HEK293 (cell line): ENCODE measurements around the gene PIK3R3.
A peak's percentile ranks its signal among the peaks of the same experiment; 100 is the strongest.

Experiments
- EGR2 ChIP-seq: fragments of 450-650 bp; formaldehyde crosslinking; IDR thresholded peaks from 2 replicates; pipeline ENCODE4 v1.5.1; 2016; ENCODE audit warnings: low read depth, missing biosample characterization, missing genetic modification characterization
- MEIS1 ChIP-seq: sonication (generic); formaldehyde crosslinking; IDR thresholded peaks from 2 replicates; pipeline ENCODE4 v1.8.1; 2022; ENCODE audit warnings: missing genetic modification reagents, mild to moderate bottlenecking, borderline replicate concordance
- MYNN ChIP-seq: fragments of 450-650 bp; formaldehyde crosslinking; IDR thresholded peaks from 2 replicates; pipeline ENCODE4 v1.5.1; 2016; ENCODE audit warnings: missing biosample characterization, missing genetic modification characterization, borderline replicate concordance
- ZFP3 ChIP-seq: fragments of 450-650 bp; formaldehyde crosslinking; IDR thresholded peaks from 2 replicates; pipeline ENCODE4 v1.5.1; 2016; ENCODE audit warnings: low read depth, missing biosample characterization, missing genetic modification characterization
- ZNF112 ChIP-seq: fragments of 450-650 bp; formaldehyde crosslinking; IDR thresholded peaks from 2 replicates; pipeline ENCODE4 v1.5.0; 2017; ENCODE audit warnings: missing biosample characterization, missing genetic modification characterization
- ZNF114 ChIP-seq: fragments of 450-650 bp; formaldehyde crosslinking; IDR thresholded peaks from 2 replicates; pipeline ENCODE4 v1.5.0; 2017; ENCODE audit warnings: missing biosample characterization, missing genetic modification characterization
- ZNF155 ChIP-seq: fragments of 450-650 bp; formaldehyde crosslinking; IDR thresholded peaks from 2 replicates; pipeline ENCODE4 v1.5.1; 2016; ENCODE audit warnings: missing biosample characterization, missing genetic modification characterization
- ZNF169 ChIP-seq: fragments of 450-650 bp; formaldehyde crosslinking; IDR thresholded peaks from 2 replicates; pipeline ENCODE4 v1.5.1; 2016; ENCODE audit warnings: missing biosample characterization, missing genetic modification characterization
- ZNF211 ChIP-seq: fragments of 450-650 bp; formaldehyde crosslinking; IDR thresholded peaks from 2 replicates; pipeline ENCODE4 v1.5.1; 2016; ENCODE audit warnings: low read depth, missing biosample characterization, missing genetic modification characterization
- ZNF24 ChIP-seq: fragments of 450-650 bp; formaldehyde crosslinking; IDR thresholded peaks from 2 replicates; pipeline ENCODE4 v1.5.1; 2016; ENCODE audit warnings: missing biosample characterization, missing genetic modification characterization
- ZNF311 ChIP-seq: fragments of 450-650 bp; formaldehyde crosslinking; IDR thresholded peaks from 2 replicates; pipeline ENCODE4 v1.5.1; 2017; ENCODE audit warnings: missing biosample characterization, missing genetic modification characterization, borderline replicate concordance
- ZNF501 ChIP-seq: fragments of 450-650 bp; formaldehyde crosslinking; IDR thresholded peaks from 2 replicates; pipeline ENCODE4 v1.5.1; 2016; ENCODE audit warnings: missing biosample characterization, missing genetic modification characterization
- ZNF521 ChIP-seq: fragments of 450-650 bp; formaldehyde crosslinking; IDR thresholded peaks from 2 replicates; pipeline ENCODE4 v1.5.1; 2017; ENCODE audit warnings: missing biosample characterization, mild to moderate bottlenecking, missing genetic modification characterization
- ZNF558 ChIP-seq: fragments of 450-650 bp; formaldehyde crosslinking; IDR thresholded peaks from 2 replicates; pipeline ENCODE4 v1.5.1; 2016; ENCODE audit warnings: missing biosample characterization, missing genetic modification characterization
- ZNF571 ChIP-seq: fragments of 450-650 bp; formaldehyde crosslinking; IDR thresholded peaks from 2 replicates; pipeline ENCODE4 v1.5.0; 2017; ENCODE audit warnings: missing biosample characterization, missing genetic modification characterization
- ZNF76 ChIP-seq: fragments of 450-650 bp; formaldehyde crosslinking; IDR thresholded peaks from 2 replicates; pipeline ENCODE4; 2016; ENCODE audit warnings: low read depth, missing biosample characterization, missing genetic modification characterization, borderline replicate concordance
- ZNF785 ChIP-seq: fragments of 450-650 bp; formaldehyde crosslinking; IDR thresholded peaks from 2 replicates; pipeline ENCODE4 v1.5.1; 2016; ENCODE audit warnings: missing biosample characterization, missing genetic modification characterization
- ZNF843 ChIP-seq: fragments of 450-650 bp; formaldehyde crosslinking; IDR thresholded peaks from 2 replicates; pipeline ENCODE4 v1.5.1; 2016; ENCODE audit warnings: missing biosample characterization, missing genetic modification characterization
- ZSCAN23 ChIP-seq: fragments of 450-650 bp; formaldehyde crosslinking; IDR thresholded peaks from 2 replicates; pipeline ENCODE4 v1.5.1; 2016; ENCODE audit warnings: missing biosample characterization, missing genetic modification characterization
- ZSCAN30 ChIP-seq: fragments of 450-650 bp; IDR thresholded peaks from 2 replicates; pipeline ENCODE4 v1.5.1; 2018; ENCODE audit warnings: missing biosample characterization, mild to moderate bottlenecking, missing genetic modification characterization, moderate library complexity
- TF ChIP-seq, protein P1 (sequence below): fragments of 450-650 bp; formaldehyde crosslinking; IDR thresholded peaks from 2 replicates; pipeline ENCODE4 v1.5.1; 2016; ENCODE audit warnings: missing biosample characterization, missing genetic modification characterization
- TF ChIP-seq, protein P2 (sequence below): fragments of 450-650 bp; formaldehyde crosslinking; IDR thresholded peaks from 2 replicates; pipeline ENCODE4 v1.5.1; 2016; ENCODE audit warnings: missing biosample characterization, missing genetic modification characterization, low read depth
- TF ChIP-seq, protein P3 (sequence below): fragments of 450-650 bp; formaldehyde crosslinking; IDR thresholded peaks from 2 replicates; pipeline ENCODE4 v1.5.1; 2016; ENCODE audit warnings: missing biosample characterization, missing genetic modification characterization
- TF ChIP-seq, protein P4 (sequence below): fragments of 450-650 bp; formaldehyde crosslinking; IDR thresholded peaks from 2 replicates; pipeline ENCODE4 v1.5.1; 2016; ENCODE audit warnings: missing biosample characterization, missing genetic modification characterization, borderline replicate concordance
- TF ChIP-seq, protein P5 (sequence below): fragments of 450-650 bp; IDR thresholded peaks from 2 replicates; pipeline ENCODE4 v1.5.1; 2018; ENCODE audit warnings: missing biosample characterization, mild to moderate bottlenecking, missing genetic modification characterization
- TF ChIP-seq, protein P6 (sequence below): fragments of 450-650 bp; IDR thresholded peaks from 2 replicates; pipeline ENCODE4 v1.5.1; 2018; ENCODE audit warnings: missing biosample characterization, missing genetic modification characterization

The PIK3R3 gene

DNA sequence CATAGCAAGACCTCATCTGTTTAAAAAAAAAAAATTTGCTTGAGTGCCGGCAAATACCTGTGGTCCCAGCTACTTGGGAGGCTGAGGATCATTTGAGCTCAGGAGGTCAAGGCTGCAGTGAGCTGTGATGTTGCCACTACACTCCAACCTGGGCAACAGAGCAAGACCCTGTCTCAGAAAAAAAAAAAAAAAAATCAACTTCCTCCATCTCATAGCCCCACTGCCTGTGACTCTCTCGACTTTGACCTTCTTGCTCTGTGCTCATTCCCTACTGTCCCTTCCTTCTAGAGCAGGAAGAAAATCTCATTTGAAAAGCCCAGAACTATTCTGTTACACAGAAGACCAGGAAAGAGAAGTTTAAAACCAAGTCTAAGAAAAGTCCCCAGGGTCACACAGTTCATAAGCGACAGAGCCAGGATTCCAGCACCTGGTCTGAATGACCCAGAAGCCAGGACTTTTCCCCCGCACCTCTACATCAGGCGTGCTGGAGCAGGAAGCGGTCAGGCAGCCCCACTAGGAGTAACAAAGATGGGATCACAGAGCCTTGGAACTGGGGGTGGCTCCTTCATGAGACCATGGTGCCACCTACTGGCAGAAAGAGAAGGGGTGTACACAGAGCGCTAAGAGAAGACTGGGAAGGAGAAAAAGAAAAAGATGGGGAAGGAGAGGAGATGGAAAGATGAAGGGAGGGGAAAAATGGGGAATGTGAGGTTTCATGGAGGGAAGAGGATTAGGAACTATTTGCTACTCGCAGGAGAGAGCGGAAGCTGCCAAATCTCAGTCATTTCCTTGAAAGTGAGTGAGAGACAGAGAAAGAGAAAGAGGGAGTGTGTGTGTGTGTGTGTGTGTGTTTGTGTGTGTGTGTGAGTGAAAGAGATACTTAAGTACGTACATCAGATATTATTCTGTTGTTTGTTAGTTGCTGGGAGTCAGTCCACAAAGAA lies 47.0 kb upstream of the PIK3R3 start (continued):
- TF ChIP-seq, protein P1, sequence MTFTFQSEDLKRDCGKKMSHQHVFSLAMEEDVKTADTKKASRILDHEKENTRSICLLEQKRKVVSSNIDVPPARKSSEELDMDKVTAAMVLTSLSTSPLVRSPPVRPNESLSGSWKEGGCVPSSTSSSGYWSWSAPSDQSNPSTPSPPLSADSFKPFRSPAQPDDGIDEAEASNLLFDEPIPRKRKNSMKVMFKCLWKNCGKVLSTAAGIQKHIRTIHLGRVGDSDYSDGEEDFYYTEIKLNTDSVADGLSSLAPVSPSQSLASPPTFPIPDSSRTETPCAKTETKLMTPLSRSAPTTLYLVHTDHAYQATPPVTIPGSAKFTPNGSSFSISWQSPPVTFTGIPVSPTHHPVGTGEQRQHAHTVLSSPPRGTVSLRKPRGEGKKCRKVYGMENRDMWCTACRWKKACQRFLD (tag by site-specific recombination), result no peak
- TF ChIP-seq ZNF155 (tag by site-specific recombination) (no peak), MYNN (tag by site-specific recombination) (no peak), ZNF112 (no peak), MEIS1 (CRISPR knock-in tag) (no peak), ZNF785 (tag by site-specific recombination) (no peak), ZNF169 (tag by site-specific recombination) (no peak), ZNF311 (tag by site-specific recombination) (no peak), ZNF571 (tag by site-specific recombination) (no peak), ZNF211 (tag by site-specific recombination) (no peak), ZNF558 (no peak), ZNF76 (tag by site-specific recombination) (no peak), ZSCAN23 (tag by site-specific recombination) (no peak), ZNF114 (tag by site-specific recombination) (no peak), ZSCAN30 (tag by site-specific recombination) (peak; percentile 70; the same call in 1 of the 2 replicates), ZNF501 (peak; percentile 78; the same call in 1 of the 2 replicates), ZNF24 (tag by site-specific recombination) (0 out of 2 replicates have a peak, but pooled peaks have one; percentile 32), EGR2 (tag by site-specific recombination) (no peak), ZNF843 (no peak), ZFP3 (tag by site-specific recombination) (no peak), ZNF521 (tag by site-specific recombination) (no peak)
- TF ChIP-seq, protein P2, sequence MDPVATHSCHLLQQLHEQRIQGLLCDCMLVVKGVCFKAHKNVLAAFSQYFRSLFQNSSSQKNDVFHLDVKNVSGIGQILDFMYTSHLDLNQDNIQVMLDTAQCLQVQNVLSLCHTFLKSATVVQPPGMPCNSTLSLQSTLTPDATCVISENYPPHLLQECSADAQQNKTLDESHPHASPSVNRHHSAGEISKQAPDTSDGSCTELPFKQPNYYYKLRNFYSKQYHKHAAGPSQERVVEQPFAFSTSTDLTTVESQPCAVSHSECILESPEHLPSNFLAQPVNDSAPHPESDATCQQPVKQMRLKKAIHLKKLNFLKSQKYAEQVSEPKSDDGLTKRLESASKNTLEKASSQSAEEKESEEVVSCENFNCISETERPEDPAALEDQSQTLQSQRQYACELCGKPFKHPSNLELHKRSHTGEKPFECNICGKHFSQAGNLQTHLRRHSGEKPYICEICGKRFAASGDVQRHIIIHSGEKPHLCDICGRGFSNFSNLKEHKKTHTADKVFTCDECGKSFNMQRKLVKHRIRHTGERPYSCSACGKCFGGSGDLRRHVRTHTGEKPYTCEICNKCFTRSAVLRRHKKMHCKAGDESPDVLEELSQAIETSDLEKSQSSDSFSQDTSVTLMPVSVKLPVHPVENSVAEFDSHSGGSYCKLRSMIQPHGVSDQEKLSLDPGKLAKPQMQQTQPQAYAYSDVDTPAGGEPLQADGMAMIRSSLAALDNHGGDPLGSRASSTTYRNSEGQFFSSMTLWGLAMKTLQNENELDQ (tag by site-specific recombination), result no peak
- TF ChIP-seq, protein P3, sequence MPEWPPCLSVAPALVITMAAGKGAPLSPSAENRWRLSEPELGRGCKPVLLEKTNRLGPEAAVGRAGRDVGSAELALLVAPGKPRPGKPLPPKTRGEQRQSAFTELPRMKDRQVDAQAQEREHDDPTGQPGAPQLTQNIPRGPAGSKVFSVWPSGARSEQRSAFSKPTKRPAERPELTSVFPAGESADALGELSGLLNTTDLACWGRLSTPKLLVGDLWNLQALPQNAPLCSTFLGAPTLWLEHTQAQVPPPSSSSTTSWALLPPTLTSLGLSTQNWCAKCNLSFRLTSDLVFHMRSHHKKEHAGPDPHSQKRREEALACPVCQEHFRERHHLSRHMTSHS (tag by site-specific recombination), result no peak
- TF ChIP-seq, protein P4, sequence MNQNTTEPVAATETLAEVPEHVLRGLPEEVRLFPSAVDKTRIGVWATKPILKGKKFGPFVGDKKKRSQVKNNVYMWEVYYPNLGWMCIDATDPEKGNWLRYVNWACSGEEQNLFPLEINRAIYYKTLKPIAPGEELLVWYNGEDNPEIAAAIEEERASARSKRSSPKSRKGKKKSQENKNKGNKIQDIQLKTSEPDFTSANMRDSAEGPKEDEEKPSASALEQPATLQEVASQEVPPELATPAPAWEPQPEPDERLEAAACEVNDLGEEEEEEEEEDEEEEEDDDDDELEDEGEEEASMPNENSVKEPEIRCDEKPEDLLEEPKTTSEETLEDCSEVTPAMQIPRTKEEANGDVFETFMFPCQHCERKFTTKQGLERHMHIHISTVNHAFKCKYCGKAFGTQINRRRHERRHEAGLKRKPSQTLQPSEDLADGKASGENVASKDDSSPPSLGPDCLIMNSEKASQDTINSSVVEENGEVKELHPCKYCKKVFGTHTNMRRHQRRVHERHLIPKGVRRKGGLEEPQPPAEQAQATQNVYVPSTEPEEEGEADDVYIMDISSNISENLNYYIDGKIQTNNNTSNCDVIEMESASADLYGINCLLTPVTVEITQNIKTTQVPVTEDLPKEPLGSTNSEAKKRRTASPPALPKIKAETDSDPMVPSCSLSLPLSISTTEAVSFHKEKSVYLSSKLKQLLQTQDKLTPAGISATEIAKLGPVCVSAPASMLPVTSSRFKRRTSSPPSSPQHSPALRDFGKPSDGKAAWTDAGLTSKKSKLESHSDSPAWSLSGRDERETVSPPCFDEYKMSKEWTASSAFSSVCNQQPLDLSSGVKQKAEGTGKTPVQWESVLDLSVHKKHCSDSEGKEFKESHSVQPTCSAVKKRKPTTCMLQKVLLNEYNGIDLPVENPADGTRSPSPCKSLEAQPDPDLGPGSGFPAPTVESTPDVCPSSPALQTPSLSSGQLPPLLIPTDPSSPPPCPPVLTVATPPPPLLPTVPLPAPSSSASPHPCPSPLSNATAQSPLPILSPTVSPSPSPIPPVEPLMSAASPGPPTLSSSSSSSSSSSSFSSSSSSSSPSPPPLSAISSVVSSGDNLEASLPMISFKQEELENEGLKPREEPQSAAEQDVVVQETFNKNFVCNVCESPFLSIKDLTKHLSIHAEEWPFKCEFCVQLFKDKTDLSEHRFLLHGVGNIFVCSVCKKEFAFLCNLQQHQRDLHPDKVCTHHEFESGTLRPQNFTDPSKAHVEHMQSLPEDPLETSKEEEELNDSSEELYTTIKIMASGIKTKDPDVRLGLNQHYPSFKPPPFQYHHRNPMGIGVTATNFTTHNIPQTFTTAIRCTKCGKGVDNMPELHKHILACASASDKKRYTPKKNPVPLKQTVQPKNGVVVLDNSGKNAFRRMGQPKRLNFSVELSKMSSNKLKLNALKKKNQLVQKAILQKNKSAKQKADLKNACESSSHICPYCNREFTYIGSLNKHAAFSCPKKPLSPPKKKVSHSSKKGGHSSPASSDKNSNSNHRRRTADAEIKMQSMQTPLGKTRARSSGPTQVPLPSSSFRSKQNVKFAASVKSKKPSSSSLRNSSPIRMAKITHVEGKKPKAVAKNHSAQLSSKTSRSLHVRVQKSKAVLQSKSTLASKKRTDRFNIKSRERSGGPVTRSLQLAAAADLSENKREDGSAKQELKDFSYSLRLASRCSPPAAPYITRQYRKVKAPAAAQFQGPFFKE (tag by site-specific recombination), result no peak
- TF ChIP-seq, protein P5, sequence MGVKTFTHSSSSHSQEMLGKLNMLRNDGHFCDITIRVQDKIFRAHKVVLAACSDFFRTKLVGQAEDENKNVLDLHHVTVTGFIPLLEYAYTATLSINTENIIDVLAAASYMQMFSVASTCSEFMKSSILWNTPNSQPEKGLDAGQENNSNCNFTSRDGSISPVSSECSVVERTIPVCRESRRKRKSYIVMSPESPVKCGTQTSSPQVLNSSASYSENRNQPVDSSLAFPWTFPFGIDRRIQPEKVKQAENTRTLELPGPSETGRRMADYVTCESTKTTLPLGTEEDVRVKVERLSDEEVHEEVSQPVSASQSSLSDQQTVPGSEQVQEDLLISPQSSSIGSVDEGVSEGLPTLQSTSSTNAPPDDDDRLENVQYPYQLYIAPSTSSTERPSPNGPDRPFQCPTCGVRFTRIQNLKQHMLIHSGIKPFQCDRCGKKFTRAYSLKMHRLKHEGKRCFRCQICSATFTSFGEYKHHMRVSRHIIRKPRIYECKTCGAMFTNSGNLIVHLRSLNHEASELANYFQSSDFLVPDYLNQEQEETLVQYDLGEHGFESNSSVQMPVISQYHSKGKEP (tag by site-specific recombination), result no peak
- TF ChIP-seq, protein P6, sequence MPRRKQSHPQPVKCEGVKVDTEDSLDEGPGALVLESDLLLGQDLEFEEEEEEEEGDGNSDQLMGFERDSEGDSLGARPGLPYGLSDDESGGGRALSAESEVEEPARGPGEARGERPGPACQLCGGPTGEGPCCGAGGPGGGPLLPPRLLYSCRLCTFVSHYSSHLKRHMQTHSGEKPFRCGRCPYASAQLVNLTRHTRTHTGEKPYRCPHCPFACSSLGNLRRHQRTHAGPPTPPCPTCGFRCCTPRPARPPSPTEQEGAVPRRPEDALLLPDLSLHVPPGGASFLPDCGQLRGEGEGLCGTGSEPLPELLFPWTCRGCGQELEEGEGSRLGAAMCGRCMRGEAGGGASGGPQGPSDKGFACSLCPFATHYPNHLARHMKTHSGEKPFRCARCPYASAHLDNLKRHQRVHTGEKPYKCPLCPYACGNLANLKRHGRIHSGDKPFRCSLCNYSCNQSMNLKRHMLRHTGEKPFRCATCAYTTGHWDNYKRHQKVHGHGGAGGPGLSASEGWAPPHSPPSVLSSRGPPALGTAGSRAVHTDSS (tag by site-specific recombination), result no peak
